HG03045 (cell line): ENCODE measurements around the gene ANAPC5.
A peak's percentile ranks its signal among the peaks of the same experiment; 100 is the strongest.
"Not testable (repeated sequence)": the region's sequence is repeated elsewhere in the genome, so short reads cannot be mapped to it uniquely, and the experiment has no call there.

Source experiments
- ATAC-seq: cut with Tn5 transposase; IDR thresholded peaks from one replicate; pipeline ENCODE4 v1.9.1; 2021; ENCODE audit warnings: mild to moderate bottlenecking, moderate library complexity; ENCODE audit not compliant: unreplicated experiment

The ANAPC5 gene

GRCh38 chr12:121323908-121324307, 28.3 kb downstream of the ANAPC5 start:
- ATAC-seq = no peak

DNA sequence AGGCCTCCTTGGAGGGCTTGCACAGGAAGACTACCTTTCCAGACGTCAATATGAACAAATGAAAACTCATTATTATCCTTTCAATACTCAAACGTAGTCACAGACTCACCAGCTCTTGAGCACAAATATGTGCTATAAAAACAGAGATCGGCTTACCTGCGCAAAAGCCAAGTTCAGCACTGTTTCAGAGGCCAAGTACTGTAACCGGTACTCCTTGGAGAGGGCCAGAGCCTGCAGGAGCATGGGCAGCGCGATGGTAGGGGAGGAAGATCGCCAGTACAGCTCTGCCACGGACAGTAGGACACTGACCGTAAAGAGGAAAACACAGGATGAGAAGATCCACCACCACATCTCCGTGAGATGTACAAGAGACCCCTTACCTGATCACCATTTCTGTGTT, 34.1 kb downstream of the ANAPC5 start:
- no peak for ATAC-seq

DNA sequence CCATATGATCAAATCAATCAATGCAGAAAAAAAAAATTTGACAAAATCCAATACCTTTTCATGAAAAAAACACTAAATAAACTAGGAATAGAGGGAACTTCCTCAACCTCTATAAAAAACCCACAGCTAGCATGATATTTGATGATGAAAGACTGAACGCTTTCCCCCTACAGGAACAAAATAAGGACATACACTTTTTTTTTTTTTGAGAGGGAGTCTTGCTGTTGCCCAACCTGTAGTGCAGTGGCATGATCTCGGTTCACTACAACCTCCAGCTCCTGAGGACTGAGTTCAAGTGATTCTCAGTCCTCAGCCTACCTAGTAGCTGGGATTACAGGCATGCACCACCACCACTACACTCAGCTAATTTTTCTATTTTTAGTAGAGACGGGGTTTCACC, 37.8 kb downstream of the ANAPC5 start:
- no peak for ATAC-seq

DNA sequence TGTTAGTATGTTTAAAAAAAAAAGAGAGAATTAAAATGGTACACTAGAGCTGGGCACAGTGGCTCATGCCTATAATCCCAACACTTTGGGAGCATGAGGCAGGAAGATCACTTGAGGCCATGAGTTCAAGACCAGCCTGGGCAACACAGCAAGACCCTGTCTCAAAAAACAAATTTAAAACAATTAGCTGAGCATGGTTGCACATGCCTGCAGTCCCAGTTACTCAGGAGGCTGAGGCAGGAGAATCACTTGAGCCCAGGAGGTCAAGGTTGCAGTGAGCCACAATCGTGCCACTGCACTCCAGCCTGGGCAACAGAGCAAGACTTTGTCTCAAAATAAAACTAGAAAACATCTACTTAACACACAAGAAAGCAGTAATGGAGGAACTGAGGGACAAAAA, 42.0 kb downstream of the ANAPC5 start:
- not testable (repeated sequence) for ATAC-seq

DNA sequence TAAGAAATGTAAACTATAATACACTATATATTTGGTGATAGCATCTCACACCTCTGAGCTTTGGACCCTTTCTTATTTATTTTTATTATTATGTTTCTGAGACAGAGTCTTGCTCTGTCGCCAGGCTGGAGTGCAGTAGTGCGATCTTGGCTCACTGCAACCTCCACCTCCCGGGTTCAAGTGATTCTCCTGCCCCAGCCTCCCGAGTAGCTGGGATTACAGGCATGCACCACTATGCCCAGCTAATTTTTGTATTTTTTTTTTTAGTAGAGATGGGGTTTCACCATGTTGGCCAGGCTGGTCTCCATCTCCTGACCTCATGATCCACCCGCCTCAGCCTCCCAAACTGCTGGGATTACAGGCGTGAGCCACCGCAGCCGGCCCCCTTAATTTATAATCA, 44.8 kb downstream of the ANAPC5 start:
- ATAC-seq = not testable (repeated sequence)

DNA sequence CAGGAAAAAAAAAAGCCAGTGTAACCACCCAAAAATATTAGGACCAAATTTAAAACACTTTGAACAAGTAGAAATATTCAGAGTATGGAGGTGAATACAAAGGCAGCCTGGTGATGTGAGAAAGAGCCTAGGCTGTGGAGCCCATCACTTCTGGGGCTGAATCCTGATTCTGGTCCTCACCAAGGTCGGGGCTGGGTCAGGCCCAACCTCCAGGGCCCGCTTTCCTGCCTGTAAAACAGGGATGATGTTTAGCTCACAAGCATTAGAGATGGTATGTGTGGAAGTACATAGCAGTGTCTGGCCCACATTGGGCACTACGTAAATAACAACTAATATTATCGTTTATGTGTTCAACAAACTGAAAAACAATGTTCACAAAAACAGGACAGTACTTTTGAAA, 47.9 kb downstream of the ANAPC5 start:
- no peak for ATAC-seq

- no peak for ATAC-seq
Observed at GRCh38 chr12:121301876-121302275, 50.3 kb downstream of the ANAPC5 start.

- no peak for ATAC-seq
Observed at GRCh38 chr12:121300083-121300819, 52.0 kb downstream of the ANAPC5 start.

DNA sequence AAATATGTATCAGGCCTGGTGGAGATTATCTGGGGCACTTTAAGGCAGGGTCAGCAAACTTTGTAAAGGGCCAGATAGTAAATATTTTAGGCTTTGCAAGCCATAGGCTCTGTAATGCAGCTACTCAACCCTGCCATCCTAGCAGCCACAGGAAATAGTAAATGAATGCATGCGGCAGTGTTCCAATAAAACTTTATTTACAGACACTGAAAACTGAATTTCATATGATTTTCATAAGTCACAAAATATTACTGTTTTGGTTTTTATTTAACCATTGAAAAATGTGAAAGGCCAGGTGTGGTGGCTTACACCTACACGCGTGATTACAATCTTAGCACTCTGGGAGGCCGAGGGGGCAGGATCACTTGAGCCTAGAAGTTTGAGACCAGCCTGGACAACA, 52.5 kb downstream of the ANAPC5 start:
- no peak for ATAC-seq

- ATAC-seq = not testable (repeated sequence)
Observed at GRCh38 chr12:121298411-121298810, 53.8 kb downstream of the ANAPC5 start.

GRCh38 chr12:121297435-121297991, 54.7 kb downstream of the ANAPC5 start:
- ATAC-seq = peak; percentile 4

DNA sequence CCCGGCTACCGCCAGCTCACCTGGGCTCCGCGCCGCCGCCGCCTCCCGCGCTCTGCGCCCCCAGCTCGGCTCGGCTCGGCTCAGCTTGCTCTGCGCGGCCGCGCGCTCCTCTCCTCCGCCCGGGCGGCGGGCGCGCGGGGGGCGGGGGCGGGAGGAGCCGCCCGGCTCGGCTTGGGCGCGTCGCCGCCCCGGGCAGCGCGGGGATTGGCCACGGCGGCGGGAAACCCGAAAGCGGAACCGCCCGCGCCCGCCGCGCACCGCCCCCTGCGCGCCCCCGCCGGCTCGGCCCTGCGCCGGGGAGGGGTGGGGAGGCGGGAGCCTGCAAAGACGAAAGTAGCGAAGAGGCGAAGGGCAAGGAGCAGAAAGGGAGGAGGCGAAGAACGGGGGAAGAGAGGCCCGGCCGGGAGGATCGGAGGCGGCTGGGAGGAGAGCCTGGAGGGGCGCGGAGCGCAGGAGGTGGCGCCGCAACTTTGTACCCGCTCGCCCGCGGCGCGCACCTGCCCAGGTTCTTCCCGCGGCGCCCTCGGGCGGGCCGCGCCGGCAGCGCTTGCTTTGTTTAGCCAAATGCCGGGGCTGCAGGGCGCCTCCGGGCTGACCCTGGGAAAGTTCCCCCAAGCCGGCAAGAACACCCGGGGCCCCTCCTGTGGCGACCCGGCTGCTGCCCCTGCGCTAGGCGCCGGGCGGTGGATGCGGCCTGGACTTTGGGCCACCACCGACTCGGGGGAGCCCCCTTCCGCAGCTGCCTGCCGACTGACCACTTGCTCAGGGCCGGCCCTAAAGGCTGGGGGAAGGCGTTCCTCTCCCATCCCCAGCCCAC, 55.4 kb downstream of the ANAPC5 start, which contains the start of gene CAMKK2:
Gene CAMKK2 (minus strand): TSS at position 92 of the 817 bp plus-strand sequence. CDS start 22,183 bp downstream, outside the sequence.
- ATAC-seq = peak; percentile 76

GRCh38 chr12:121295746-121296617, 56.2 kb downstream of the ANAPC5 start:
- ATAC-seq = peak; percentile 30

DNA sequence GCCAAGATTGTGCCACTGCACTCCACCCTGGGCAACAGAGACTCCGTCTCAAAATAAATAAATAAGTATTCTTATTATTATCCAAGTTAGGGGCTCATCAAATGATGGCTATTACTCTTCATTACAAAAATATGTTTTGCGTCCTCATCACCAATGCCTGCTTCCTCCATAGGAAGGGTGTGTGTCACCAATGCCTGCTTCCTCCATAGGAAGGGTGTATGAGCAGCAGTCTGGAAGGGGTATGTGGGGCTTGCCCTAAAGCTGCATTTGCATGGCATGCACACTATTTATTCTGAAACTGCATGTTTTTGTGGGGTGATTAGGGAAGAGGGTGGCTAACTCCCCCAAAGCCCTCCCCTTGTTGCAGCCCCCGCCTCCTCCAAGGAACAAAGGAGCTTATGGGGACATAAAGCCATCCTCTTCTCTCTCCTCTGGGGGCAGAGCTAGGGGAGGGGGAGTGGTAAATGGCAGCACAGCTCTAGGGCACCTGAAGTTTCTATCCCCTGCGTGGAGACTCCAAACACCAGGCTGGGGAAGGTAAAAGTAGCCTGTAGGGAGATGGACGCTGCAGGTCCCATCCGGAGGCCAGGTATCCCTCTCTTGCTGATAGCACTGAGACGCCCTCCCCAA, 57.0 kb downstream of the ANAPC5 start:
- ATAC-seq = no peak

GRCh38 chr12:121294151-121294889, 57.9 kb downstream of the ANAPC5 start:
- no peak for ATAC-seq

- ATAC-seq = no peak
Observed at GRCh38 chr12:121293603-121294002, 58.6 kb downstream of the ANAPC5 start.

DNA sequence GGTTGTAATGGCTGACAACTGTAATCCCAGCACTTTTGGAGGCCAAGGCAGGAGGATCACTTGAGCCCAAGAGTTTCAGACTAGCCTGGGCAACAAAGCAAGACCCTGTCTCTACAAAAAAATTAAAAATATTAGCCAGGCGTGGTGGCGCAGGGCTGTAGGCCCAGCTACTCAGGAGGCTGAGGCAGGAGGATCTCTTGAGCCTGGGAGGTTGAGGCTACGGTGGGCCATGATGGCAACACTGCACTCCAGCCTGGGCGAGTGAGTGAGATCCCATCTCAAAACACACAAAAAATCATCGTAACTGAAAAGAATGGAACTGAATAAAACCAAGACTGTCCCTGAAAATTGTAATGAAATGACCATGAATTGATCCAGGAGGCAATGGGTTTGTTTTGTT, 61.8 kb downstream of the ANAPC5 start:
- ATAC-seq = no peak

DNA sequence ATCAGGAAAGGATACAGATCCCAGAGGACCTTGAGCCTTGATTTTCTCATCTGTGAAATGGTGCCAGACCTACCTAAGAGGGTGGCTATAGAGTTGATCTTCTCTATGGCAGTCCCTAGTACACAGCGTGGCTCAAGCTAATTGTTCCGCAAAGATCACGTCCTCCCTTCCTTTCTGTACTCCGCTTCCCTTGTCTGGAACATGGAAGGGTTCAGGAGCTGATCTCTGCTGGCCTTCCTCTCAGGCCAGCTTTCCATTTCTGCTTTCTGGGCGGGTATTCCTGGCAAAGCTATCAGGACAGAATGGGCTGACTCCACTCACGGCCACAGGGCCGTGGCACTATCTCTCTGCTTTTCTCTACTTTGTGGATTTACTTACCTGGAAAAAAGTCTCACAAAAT, 62.2 kb downstream of the ANAPC5 start:
- no peak for ATAC-seq

DNA sequence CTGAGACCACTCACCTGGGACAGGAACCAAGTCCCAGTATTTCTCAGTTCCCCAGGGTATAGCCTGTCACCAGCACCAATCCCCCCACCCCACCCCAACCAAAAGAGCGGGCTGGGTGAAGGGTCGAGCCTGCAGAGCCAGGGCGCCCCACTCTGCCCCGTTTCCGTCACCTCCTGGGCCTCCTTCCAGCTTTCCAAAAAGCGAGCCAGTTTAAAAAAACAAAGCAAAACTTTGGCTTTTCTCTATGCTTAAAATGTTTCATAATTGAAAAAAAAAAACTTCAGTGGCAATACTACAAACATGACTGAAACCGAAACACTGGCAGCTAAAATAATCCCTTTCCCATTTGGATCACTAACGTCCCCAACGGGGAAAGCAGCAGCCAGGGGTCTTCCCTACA, 63.2 kb downstream of the ANAPC5 start:
- no peak for ATAC-seq
